ENCODE measurements around the gene TAPT1. TPM values are rescaled to one million over a fixed set of nuclear protein-coding genes. Genes with fewer than 3 reads are reported as not detected.
A peak's percentile ranks its signal among the peaks of the same experiment; 100 is the strongest.

The TAPT1 gene
- total and polyA plus RNA-seq, 2 donors (not counting 3 experiments of a cell fraction or from before 2014, with no cell fraction given) = 6.9 to 17.5 TPM

DNA sequence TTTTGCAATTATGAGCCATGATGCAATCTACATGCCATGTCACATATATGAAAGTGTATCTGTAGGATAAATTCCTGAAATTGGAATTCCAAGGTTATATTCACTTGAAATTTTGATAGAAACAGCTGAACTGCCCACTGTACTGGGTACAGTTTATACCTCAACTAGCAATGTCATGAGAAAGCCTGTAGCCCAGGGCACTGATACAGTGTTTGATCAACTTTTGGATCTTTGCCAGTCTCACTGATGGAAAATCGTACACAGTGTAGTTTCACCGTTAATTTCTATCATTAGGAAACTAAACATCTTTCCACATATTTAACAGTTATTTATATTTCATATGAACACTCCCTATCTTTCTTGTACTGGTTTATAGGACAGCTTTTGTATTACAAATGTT is 34.2 kb downstream of the TAPT1 start:
- no TSS peak for BruUV-seq (replicated peaks)
- intact Hi-C loops (cut with micrococcal nuclease) (loop anchor here (10.0 kb wide), 1 partner anchor 717 kb away; no protein-coding TSS in a partner anchor), dilution Hi-C loops (cut with MboI; ENCODE audit: extremely low pct_ligation_motif_present, low sequenced_read_pairs) (no loop called here)
- Histone ChIP-seq H3K9me3 (replicated peaks; ENCODE audit: control insufficient read depth, insufficient read depth, low read length) (no peaks in the 10 kb centered on the region), H3K4me1 (ENCODE audit: control insufficient read depth, extremely low read depth, insufficient read depth, low read length) (peaks cover 13% of the 10 kb centered on the region), H3K9me1 (replicated peaks; ENCODE audit: control insufficient read depth, extremely low read depth, insufficient read depth, low read length) (no peaks in the 10 kb centered on the region), H3K4me3 (replicated peaks in 1 of 3; ENCODE audit: insufficient read depth in 1 of 3, low read depth in 1 of 3, low read length in 3 of 3) (no peak overlapping the region), H3K79me2 (ENCODE audit: control insufficient read depth, insufficient read depth, low read length) (no peaks in the 10 kb centered on the region), H3K27me3 (ENCODE audit: control insufficient read depth in 2 of 2, insufficient read depth in 2 of 2, low read length in 2 of 2) (no peaks in the 10 kb centered on the region), H3K9ac (replicated peaks; ENCODE audit: extremely low read depth, insufficient read depth, low read length) (no peak overlapping the region), H3K36me3 (ENCODE audit: control insufficient read depth in 2 of 2, extremely low read depth in 1 of 2, insufficient read depth in 2 of 2, low read length in 2 of 2) (peaks cover 3 to 5% of the 10 kb centered on the region in 2 experiments), H3K4me2 (ENCODE audit: insufficient read depth, low read length) (no peak overlapping the region), H3K27ac (ENCODE audit: insufficient read depth, low read depth, low read length) (no peak overlapping the region), H2AFZ (ENCODE audit: low read depth, low read length) (no peak overlapping the region), H4K20me1 (replicated peaks; ENCODE audit: control insufficient read depth, extremely low read depth, insufficient read depth, low read length) (no peaks in the 10 kb centered on the region)
- ChIA-PET CTCF (interaction anchor here (5.7 kb wide), 1 partner anchor 16 kb away, joined by 79 read pairs; no protein-coding TSS in a partner anchor), POLR2A (no interaction called here)
- no peak for TF ChIP-seq MYC (IDR thresholded peaks at IDR 0.05; ENCODE audit: low read depth, low read length)
- no peak for TF ChIP-seq GATA2 (IDR thresholded peaks at IDR 0.05; ENCODE audit: insufficient read depth, insufficient read length, low read depth, low read length)
- no peak for TF ChIP-seq POLR2A (IDR thresholded peaks at IDR 0.05; ENCODE audit: low read depth, low read length)
- no peak for TF ChIP-seq FOS (IDR thresholded peaks at IDR 0.05; ENCODE audit: borderline replicate concordance, insufficient read depth, low read length)
- no peak for TF ChIP-seq JUN (IDR thresholded peaks at IDR 0.05; ENCODE audit: borderline replicate concordance, insufficient read depth, insufficient read length, low read depth)
- no peak for TF ChIP-seq EZH2 (IDR thresholded peaks at IDR 0.05; ENCODE audit: borderline replicate concordance, low read depth, low read length, severe bottlenecking)
- TF ChIP-seq, protein P1, sequence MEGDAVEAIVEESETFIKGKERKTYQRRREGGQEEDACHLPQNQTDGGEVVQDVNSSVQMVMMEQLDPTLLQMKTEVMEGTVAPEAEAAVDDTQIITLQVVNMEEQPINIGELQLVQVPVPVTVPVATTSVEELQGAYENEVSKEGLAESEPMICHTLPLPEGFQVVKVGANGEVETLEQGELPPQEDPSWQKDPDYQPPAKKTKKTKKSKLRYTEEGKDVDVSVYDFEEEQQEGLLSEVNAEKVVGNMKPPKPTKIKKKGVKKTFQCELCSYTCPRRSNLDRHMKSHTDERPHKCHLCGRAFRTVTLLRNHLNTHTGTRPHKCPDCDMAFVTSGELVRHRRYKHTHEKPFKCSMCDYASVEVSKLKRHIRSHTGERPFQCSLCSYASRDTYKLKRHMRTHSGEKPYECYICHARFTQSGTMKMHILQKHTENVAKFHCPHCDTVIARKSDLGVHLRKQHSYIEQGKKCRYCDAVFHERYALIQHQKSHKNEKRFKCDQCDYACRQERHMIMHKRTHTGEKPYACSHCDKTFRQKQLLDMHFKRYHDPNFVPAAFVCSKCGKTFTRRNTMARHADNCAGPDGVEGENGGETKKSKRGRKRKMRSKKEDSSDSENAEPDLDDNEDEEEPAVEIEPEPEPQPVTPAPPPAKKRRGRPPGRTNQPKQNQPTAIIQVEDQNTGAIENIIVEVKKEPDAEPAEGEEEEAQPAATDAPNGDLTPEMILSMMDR (IDR thresholded peaks at IDR 0.05; ENCODE audit: extremely low read depth in 1 of 2, insufficient read depth in 1 of 2, low read depth in 1 of 2, low read length in 2 of 2) = no peak
- no peak for TF ChIP-seq POLR2AphosphoS5 (IDR thresholded peaks at IDR 0.05; ENCODE audit: insufficient read depth, low read depth, low read length)
- TF ChIP-seq, protein P2, sequence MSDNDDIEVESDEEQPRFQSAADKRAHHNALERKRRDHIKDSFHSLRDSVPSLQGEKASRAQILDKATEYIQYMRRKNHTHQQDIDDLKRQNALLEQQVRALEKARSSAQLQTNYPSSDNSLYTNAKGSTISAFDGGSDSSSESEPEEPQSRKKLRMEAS (IDR thresholded peaks at IDR 0.05; ENCODE audit: insufficient read depth, insufficient read length) = no peak
- FAIRE-seq (no peak), DNase-seq (ENCODE audit: low read depth, low spot score) (peak; percentile 2)
